Measurements from ENCODE around the gene ROM1.
"Not testable (repeated sequence)": the region's sequence is repeated elsewhere in the genome, so short reads cannot be mapped to it uniquely, and the experiment has no call there.

ROM1 gene

GRCh38 chr11:62610403-62610802, 2.7 kb upstream of the ROM1 start:
- no peak for DNase-seq (ENCODE audit: low read depth in 2 of 2)

- DNase-seq (ENCODE audit: low read depth in 2 of 2) = no peak
Observed at GRCh38 chr11:62610814-62611704, 2.0 kb upstream of the ROM1 start.

GRCh38 chr11:62611705-62612365, 1.2 kb upstream of the ROM1 start:
- DNase-seq (ENCODE audit: low read depth in 2 of 2) = no peak

- DNase-seq (ENCODE audit: low read depth in 2 of 2) = no peak
Observed at GRCh38 chr11:62613291-62613778, 278 bp downstream of the ROM1 start.

- DNase-seq (ENCODE audit: low read depth in 2 of 2) = no peak
Observed at GRCh38 chr11:62614275-62614674, 1.2 kb downstream of the ROM1 start.

- no peak for DNase-seq (ENCODE audit: low read depth in 2 of 2)
Observed at GRCh38 chr11:62615521-62615920, 2.5 kb downstream of the ROM1 start.

- DNase-seq (ENCODE audit: low read depth in 2 of 2) = not testable (repeated sequence)
Observed at GRCh38 chr11:62616957-62617356, 3.9 kb downstream of the ROM1 start.

GRCh38 chr11:62621027-62621566, 8.0 kb downstream of the ROM1 start:
- DNase-seq (ENCODE audit: low read depth in 2 of 2) = no peak

GRCh38 chr11:62621567-62622470, 8.8 kb downstream of the ROM1 start, which contains the start of gene B3GAT3:
B3GAT3 (minus strand) TSS chr11:62621986; CDS start chr11:62621947, 39 bp downstream.
- DNase-seq (ENCODE audit: low read depth in 2 of 2) = peak; percentile 93 to 94

GRCh38 chr11:62622476-62623089, 9.5 kb downstream of the ROM1 start:
- no peak for DNase-seq (ENCODE audit: low read depth in 2 of 2)

GRCh38 chr11:62627713-62628112, 14.7 kb downstream of the ROM1 start:
- no peak for DNase-seq (ENCODE audit: low read depth in 2 of 2)

- no peak for DNase-seq (ENCODE audit: low read depth in 2 of 2)
Observed at GRCh38 chr11:62632492-62632891, 19.4 kb downstream of the ROM1 start.

GRCh38 chr11:62644220-62644619, 31.2 kb downstream of the ROM1 start:
- DNase-seq (ENCODE audit: low read depth in 2 of 2) = no peak

GRCh38 chr11:62645671-62645945, 32.6 kb downstream of the ROM1 start:
- DNase-seq (ENCODE audit: low read depth in 2 of 2) = no peak

GRCh38 chr11:62645946-62646824, 33.1 kb downstream of the ROM1 start, which contains the start of gene GANAB:
GANAB (minus strand) TSS chr11:62646613; CDS start chr11:62646599, 14 bp downstream.
- peak; percentile 98 for DNase-seq (ENCODE audit: low read depth in 2 of 2)

- no peak for DNase-seq (ENCODE audit: low read depth in 2 of 2)
Observed at GRCh38 chr11:62646825-62647608, 34.0 kb downstream of the ROM1 start.

GRCh38 chr11:62647609-62648005, 34.5 kb downstream of the ROM1 start:
- DNase-seq (ENCODE audit: low read depth in 2 of 2) = no peak

- DNase-seq (ENCODE audit: low read depth in 2 of 2) = no peak
Observed at GRCh38 chr11:62648185-62648966, 35.3 kb downstream of the ROM1 start.

GRCh38 chr11:62648967-62649364, 35.9 kb downstream of the ROM1 start:
- DNase-seq (ENCODE audit: low read depth in 2 of 2) = no peak
